Measurements from ENCODE around the gene ADAMTSL5.

DNA sequence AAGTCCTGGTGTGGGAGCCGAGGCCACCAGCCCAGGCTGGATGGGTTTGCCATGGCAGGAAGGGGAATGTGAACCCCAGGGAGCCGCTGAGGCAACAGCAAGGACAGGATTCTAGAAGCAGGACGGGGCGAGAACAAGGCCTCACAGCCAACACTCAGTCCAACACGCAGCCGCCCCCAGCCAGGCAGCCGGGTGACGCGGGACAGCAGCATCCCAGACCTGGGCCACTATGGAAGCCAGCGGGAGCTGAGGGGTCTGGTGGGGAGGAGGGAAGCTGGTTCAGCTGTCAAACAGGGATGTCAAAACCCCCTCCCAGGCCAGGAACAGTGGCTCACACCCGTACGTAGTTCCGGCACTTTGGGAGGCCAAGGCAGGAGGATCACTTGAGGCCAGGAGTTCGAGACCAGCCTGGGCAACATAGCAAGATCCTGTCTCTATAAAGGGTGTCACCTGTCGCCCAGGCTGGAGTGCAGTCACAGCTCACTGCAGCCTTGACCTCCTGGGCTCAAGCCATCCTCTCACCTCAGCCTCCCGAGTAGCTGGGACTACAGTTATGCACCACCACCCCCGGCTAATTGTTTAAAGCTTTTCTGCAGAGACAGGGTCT lies 48.5 kb upstream of the ADAMTSL5 start:
- TF ChIP-seq, protein P1, sequence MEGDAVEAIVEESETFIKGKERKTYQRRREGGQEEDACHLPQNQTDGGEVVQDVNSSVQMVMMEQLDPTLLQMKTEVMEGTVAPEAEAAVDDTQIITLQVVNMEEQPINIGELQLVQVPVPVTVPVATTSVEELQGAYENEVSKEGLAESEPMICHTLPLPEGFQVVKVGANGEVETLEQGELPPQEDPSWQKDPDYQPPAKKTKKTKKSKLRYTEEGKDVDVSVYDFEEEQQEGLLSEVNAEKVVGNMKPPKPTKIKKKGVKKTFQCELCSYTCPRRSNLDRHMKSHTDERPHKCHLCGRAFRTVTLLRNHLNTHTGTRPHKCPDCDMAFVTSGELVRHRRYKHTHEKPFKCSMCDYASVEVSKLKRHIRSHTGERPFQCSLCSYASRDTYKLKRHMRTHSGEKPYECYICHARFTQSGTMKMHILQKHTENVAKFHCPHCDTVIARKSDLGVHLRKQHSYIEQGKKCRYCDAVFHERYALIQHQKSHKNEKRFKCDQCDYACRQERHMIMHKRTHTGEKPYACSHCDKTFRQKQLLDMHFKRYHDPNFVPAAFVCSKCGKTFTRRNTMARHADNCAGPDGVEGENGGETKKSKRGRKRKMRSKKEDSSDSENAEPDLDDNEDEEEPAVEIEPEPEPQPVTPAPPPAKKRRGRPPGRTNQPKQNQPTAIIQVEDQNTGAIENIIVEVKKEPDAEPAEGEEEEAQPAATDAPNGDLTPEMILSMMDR (conservative IDR thresholded peaks at IDR 0.05; ENCODE audit: low read length): no peak
- TF ChIP-seq EZH2phosphoT487 (IDR thresholded peaks at IDR 0.05; ENCODE audit: borderline replicate concordance, low read depth, low read length): no peak
